Left lung (tissue), 14 donors: ENCODE measurements around the gene REEP3. TPM values are rescaled to one million over a fixed set of nuclear protein-coding genes. Genes with fewer than 3 reads are reported as not detected.

Experiments used
- ATAC-seq: fragments of 200-7000 bp; cut with Tn5 transposase; one replicate; pipeline ENCODE4 v1.9.1; 2020; ENCODE audit warnings: moderate library complexity
- DNase-seq, 4 donors: peaks; one replicate each; pipeline ENCODE4 v3.0.0-alpha.2; 2013 to 2020
- H3K27ac ChIP-seq, 2 donors: fragments of 200-600 bp; sonication (generic) in 1 of 2; one replicate each; pipeline versions ENCODE4 v1.5.0 to v1.8.0; 2020 to 2021
- H3K27me3 ChIP-seq, 2 donors: fragments of 200-600 bp; sonication (generic) in 1 of 2; one replicate each; pipeline versions ENCODE4 v1.5.0 to v1.8.0; 2020 to 2021
- H3K36me3 ChIP-seq, 2 donors: fragments of 200-600 bp; sonication (generic) in 1 of 2; one replicate each; pipeline versions ENCODE4 v1.5.0 to v1.8.0; 2020 to 2021
- H3K4me1 ChIP-seq, 2 donors: fragments of 200-600 bp; one replicate each; pipeline ENCODE4 v1.8.0; 2021
- H3K4me3 ChIP-seq, 2 donors: fragments of 200-600 bp; sonication (generic) in 1 of 2; one replicate each; pipeline versions ENCODE4 v1.5.0 to v1.8.0; 2020 to 2021; ENCODE audit warnings: mild to moderate bottlenecking in 1 of 2
- H3K9me3 ChIP-seq, 2 donors: fragments of 200-600 bp; sonication (generic) in 1 of 2; one replicate each; pipeline versions ENCODE4 v1.5.0 to v1.8.0; 2020 to 2021
- intact Hi-C, 2 donors: fragments of 100-400 bp; cut with DNase I; formaldehyde crosslinking; loops; one replicate each; pipeline versions ENCODE4 v1.11.2 to v1.14.2; 2022
- long read RNA-seq, 12 donors: library from polyadenylated mRNA in 2 of 12; unstranded in 2 of 12; transcript quantifications; one replicate each; pipeline ENCODE4 v2.0.0 and lab custom pipeline, GENCODE V29; 2019 to 2026
- polyA plus RNA-seq, 6 donors: library from polyadenylated mRNA; unstranded; fragments of 120-200 nt; gene quantifications; one replicate each; pipeline ENCODE4 v1.2.1, GENCODE V29; 2013; ENCODE audit not compliant: insufficient read length in 6 of 6
- total RNA-seq, 2 donors: library from RNA; stranded (reverse); fragmentation: NEBNext Ultra II Directional; extraction: Animal tissue kit (Norgen Biotek cat#: 25700); gene quantifications; one replicate each; pipeline ENCODE4 v1.2.1, GENCODE V29; 2021
- TF ChIP-seq, protein P1 (sequence below), 2 donors: fragments of 200-600 bp; sonication (generic) in 1 of 2; IDR thresholded peaks; one replicate each; pipeline versions ENCODE4 v1.5.0 to v1.8.0; 2021; ENCODE audit warnings: antibody characterized with exemption in 2 of 2
- donor health status: DM: no; HTN: yes; CAD: no.
- donor health status: DM: no; HTN: no; CAD: no.

The REEP3 gene, protein sequence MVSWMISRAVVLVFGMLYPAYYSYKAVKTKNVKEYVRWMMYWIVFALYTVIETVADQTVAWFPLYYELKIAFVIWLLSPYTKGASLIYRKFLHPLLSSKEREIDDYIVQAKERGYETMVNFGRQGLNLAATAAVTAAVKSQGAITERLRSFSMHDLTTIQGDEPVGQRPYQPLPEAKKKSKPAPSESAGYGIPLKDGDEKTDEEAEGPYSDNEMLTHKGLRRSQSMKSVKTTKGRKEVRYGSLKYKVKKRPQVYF
- total RNA-seq = 10 to 100 TPM; 45.8 to 57.8 TPM
- 10 to 100 TPM; 29.3 to 39.4 (median 36.2) TPM for polyA plus RNA-seq
- long read RNA-seq, donor 1, full-length matches to known transcripts = 8 of 18 reads
- long read RNA-seq, donor 1, partial matches to known transcripts = 10 of 18 reads
- long read RNA-seq, donor 1, other reads (novel, unspliced or antisense) = 0 of 18 reads
- long read RNA-seq, donor 2, full-length matches to known transcripts = 4 of 4 reads
- long read RNA-seq, donor 2, partial matches to known transcripts = 0 of 4 reads
- long read RNA-seq, donor 2, other reads (novel, unspliced or antisense) = 0 of 4 reads
- long read RNA-seq, donor 3, full-length matches to known transcripts = 9 of 9 reads
- long read RNA-seq, donor 3, partial matches to known transcripts = 0 of 9 reads
- long read RNA-seq, donor 3, other reads (novel, unspliced or antisense) = 0 of 9 reads
- long read RNA-seq, donor 4, partial matches to known transcripts = 14 of 15 reads
- long read RNA-seq, donor 4, other reads (novel, unspliced or antisense) = 1 of 15 reads
- long read RNA-seq, donor 5, full-length matches to known transcripts = 11 of 17 reads
- long read RNA-seq, donor 5, partial matches to known transcripts = 6 of 17 reads
- long read RNA-seq, donor 5, other reads (novel, unspliced or antisense) = 0 of 17 reads
- long read RNA-seq, donor 6, full-length matches to known transcripts = 6 of 6 reads
- long read RNA-seq, donor 6, partial matches to known transcripts = 0 of 6 reads
- long read RNA-seq, donor 6, other reads (novel, unspliced or antisense) = 0 of 6 reads
- long read RNA-seq, donor 7, full-length matches to known transcripts = 9 of 9 reads
- long read RNA-seq, donor 7, partial matches to known transcripts = 0 of 9 reads
- long read RNA-seq, donor 7, other reads (novel, unspliced or antisense) = 0 of 9 reads
- long read RNA-seq, donor 8, full-length matches to known transcripts = 5 of 62 reads
- long read RNA-seq, donor 8, partial matches to known transcripts = 57 of 62 reads
- long read RNA-seq, donor 8, other reads (novel, unspliced or antisense) = 0 of 62 reads
- long read RNA-seq, donor 9, full-length matches to known transcripts = 1 of 1 reads
- long read RNA-seq, donor 9, partial matches to known transcripts = 0 of 1 reads
- long read RNA-seq, donor 9, other reads (novel, unspliced or antisense) = 0 of 1 reads
- long read RNA-seq, donor 10, full-length matches to known transcripts = 16 of 25 reads
- long read RNA-seq, donor 10, partial matches to known transcripts = 4 of 25 reads
- long read RNA-seq, donor 10, other reads (novel, unspliced or antisense) = 5 of 25 reads
- long read RNA-seq, donor 11, full-length matches to known transcripts = 8 of 14 reads
- long read RNA-seq, donor 11, partial matches to known transcripts = 6 of 14 reads
- long read RNA-seq, donor 11, other reads (novel, unspliced or antisense) = 0 of 14 reads
- long read RNA-seq, donor 12, full-length matches to known transcripts = 5 of 5 reads
- long read RNA-seq, donor 12, partial matches to known transcripts = 0 of 5 reads
- long read RNA-seq, donor 12, other reads (novel, unspliced or antisense) = 0 of 5 reads

GRCh38 chr10:63520500-63521415, at the start of gene REEP3:
REEP3 (plus strand) TSS chr10:63521401; CDS start chr10:63521546, 145 bp downstream.
- H3K4me3 ChIP-seq = peak within 1 kb of the TSS; percentile 54 to 66
- peaks cover 28 to 66% of the 10 kb centered on the region in 2 donors for H3K4me1 ChIP-seq
- ATAC-seq = peak; percentile 90
- intact Hi-C loops = no loop called here
- peak within 1 kb of the TSS; percentile 98 to 99 for H3K27ac ChIP-seq
- TF ChIP-seq, protein P1, sequence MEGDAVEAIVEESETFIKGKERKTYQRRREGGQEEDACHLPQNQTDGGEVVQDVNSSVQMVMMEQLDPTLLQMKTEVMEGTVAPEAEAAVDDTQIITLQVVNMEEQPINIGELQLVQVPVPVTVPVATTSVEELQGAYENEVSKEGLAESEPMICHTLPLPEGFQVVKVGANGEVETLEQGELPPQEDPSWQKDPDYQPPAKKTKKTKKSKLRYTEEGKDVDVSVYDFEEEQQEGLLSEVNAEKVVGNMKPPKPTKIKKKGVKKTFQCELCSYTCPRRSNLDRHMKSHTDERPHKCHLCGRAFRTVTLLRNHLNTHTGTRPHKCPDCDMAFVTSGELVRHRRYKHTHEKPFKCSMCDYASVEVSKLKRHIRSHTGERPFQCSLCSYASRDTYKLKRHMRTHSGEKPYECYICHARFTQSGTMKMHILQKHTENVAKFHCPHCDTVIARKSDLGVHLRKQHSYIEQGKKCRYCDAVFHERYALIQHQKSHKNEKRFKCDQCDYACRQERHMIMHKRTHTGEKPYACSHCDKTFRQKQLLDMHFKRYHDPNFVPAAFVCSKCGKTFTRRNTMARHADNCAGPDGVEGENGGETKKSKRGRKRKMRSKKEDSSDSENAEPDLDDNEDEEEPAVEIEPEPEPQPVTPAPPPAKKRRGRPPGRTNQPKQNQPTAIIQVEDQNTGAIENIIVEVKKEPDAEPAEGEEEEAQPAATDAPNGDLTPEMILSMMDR (IDR thresholded peaks at IDR 0.05) = no peak
- no peaks in the 10 kb centered on the region for H3K36me3 ChIP-seq
- H3K9me3 ChIP-seq = no peaks in the 10 kb centered on the region
- DNase-seq = peak in 3 of 4 donors; percentile 51 to 94 (median 71)
- no peaks in the 10 kb centered on the region for H3K27me3 ChIP-seq

DNA sequence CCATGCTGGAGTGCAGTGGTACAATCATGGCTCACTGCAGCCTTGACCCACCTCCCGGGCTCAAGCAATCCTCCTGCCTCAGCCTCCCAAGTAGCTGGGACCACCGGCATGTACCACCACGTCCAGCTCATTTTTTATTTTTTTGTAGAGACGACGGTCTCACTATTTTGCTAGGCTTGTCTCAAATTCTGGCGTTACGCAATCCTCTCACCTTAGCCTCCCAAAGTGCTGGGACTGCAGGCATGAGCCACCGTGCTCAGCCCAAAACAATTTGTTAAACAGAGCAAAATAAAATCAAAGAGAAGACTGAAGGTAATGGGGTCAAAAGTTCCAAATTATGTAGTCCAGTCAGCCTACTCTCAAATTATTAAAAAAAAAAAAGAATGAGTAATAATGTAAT, 46.7 kb upstream of the REEP3 start:
- Histone ChIP-seq H3K9me3 (no peaks in the 10 kb centered on the region), H3K4me1 (peaks cover 0 to 5% of the 10 kb centered on the region in 2 donors), H3K36me3 (no peaks in the 10 kb centered on the region), H3K27ac (no peak overlapping the region), H3K27me3 (no peaks in the 10 kb centered on the region), H3K4me3 (no peak overlapping the region)
- intact Hi-C loops = no loop called here
- DNase-seq (no peak), ATAC-seq (no peak)
- TF ChIP-seq, protein P1 (IDR thresholded peaks at IDR 0.05) = no peak

DNA sequence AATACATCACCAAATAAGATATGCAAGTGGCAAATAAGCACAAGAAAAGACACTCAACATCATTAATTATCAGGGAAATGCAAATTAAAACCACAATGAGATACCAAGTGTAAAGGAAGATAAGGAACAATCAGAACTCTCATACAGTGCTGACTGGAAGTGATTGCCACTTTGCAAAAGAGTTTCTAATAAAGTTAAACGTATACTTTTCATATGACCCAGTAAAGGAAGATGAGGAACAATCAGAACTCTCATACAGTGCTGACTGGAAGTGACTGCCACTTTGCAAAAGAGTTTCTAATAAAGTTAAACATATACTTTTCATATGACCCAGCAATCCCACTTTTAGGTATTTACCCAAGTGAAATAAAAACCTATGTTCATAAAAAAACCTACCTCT, 43.3 kb upstream of the REEP3 start:
- no peaks in the 10 kb centered on the region for H3K36me3 ChIP-seq
- H3K27me3 ChIP-seq = no peaks in the 10 kb centered on the region
- H3K9me3 ChIP-seq = no peaks in the 10 kb centered on the region
- intact Hi-C loops = no loop called here
- no peak overlapping the region for H3K27ac ChIP-seq
- ATAC-seq (no peak), DNase-seq (no peak)
- no peak overlapping the region for H3K4me3 ChIP-seq
- peaks cover 0 to 6% of the 10 kb centered on the region in 2 donors for H3K4me1 ChIP-seq
- TF ChIP-seq, protein P1 (IDR thresholded peaks at IDR 0.05) = no peak

DNA sequence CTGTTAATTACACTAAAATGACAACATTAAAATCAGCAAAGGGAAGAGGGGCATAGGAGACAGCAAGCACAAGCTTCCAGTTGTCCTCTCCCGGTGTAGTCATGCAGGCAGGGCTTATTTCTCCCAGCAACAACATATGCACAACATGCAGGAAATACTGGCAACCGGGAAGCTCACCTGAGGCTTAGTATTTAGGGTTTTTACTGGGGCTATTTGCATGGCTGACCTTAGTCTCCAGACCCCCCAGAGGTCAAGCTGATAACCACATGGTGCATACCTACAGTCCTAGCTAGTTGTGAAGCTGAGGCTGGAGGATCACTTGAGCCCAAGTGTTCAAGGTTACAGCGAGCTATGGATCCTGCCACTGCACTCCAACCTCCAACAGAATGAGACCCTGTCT, 42.6 kb upstream of the REEP3 start:
- no peak overlapping the region for H3K4me3 ChIP-seq
- H3K27ac ChIP-seq = no peak overlapping the region
- H3K9me3 ChIP-seq = no peaks in the 10 kb centered on the region
- H3K4me1 ChIP-seq = peaks cover 0 to 6% of the 10 kb centered on the region in 2 donors
- intact Hi-C loops = no loop called here
- no peaks in the 10 kb centered on the region for H3K36me3 ChIP-seq
- ATAC-seq (no peak), DNase-seq (no peak)
- TF ChIP-seq, protein P1 (IDR thresholded peaks at IDR 0.05) = no peak
- no peaks in the 10 kb centered on the region for H3K27me3 ChIP-seq
